Caki2 (cell line): ENCODE measurements around the gene CTU2. TPM values are rescaled to one million over a fixed set of nuclear protein-coding genes. Genes with fewer than 3 reads are reported as not detected.

Experiments used
- DNase-seq: peaks from one replicate; pipeline ENCODE4 v3.0.0-alpha.2; 2015; ENCODE audit warnings: low read depth
- in situ Hi-C: cut with HindIII; loops from 2 replicates; pipeline ENCODE4 v1.10.0; 2016; ENCODE audit warnings: low sequenced_read_pairs, low pct_unique_long_range_greater_than_20kb, mixed read lengths
- total RNA-seq: library from RNA; depleted of rRNA; stranded (reverse); fragments of >200 nt; shearing (Covaris generic); gene quantifications from 2 replicates; pipeline ENCODE4 v1.2.3, GENCODE V29; 2014; ENCODE audit warnings: low replicate concordance

CTU2 gene
- total RNA-seq, 1 experiment from 2014 or later: 36.2 TPM

GRCh38 chr16:88678224-88678979 is 27.9 kb upstream of the CTU2 start:
- no peak for DNase-seq
- in situ Hi-C loops: no loop called here

- in situ Hi-C loops: no loop called here
- no peak for DNase-seq
Observed at GRCh38 chr16:88680554-88681083, 25.7 kb upstream of the CTU2 start.

- DNase-seq: no peak
- in situ Hi-C loops: no loop called here
Observed at GRCh38 chr16:88681084-88681680, 25.1 kb upstream of the CTU2 start.

GRCh38 chr16:88681709-88682451 is 24.4 kb upstream of the CTU2 start:
- in situ Hi-C loops: no loop called here
- DNase-seq: no peak

- DNase-seq: no peak
- in situ Hi-C loops: no loop called here
Observed at GRCh38 chr16:88684569-88685155, 21.6 kb upstream of the CTU2 start.

GRCh38 chr16:88685156-88686061 is 20.9 kb upstream of the CTU2 start:
- no peak for DNase-seq
- in situ Hi-C loops: no loop called here

GRCh38 chr16:88686062-88686438 is 20.3 kb upstream of the CTU2 start:
- no peak for DNase-seq
- in situ Hi-C loops: no loop called here

- peak; percentile 63 for DNase-seq
- in situ Hi-C loops: no loop called here
Observed at GRCh38 chr16:88686439-88687253, 19.7 kb upstream of the CTU2 start, which contains the start of gene SNAI3. Gene SNAI3, minus strand, starts transcription at chr16:88686507. Its CDS starts 101 bp downstream, at chr16:88686406.

- in situ Hi-C loops: no loop called here
- DNase-seq: no peak
Observed at GRCh38 chr16:88687254-88687576, 19.1 kb upstream of the CTU2 start.

- DNase-seq: no peak
- in situ Hi-C loops: no loop called here
Observed at GRCh38 chr16:88687676-88688012, 18.7 kb upstream of the CTU2 start.

- in situ Hi-C loops: no loop called here
- no peak for DNase-seq
Observed at GRCh38 chr16:88688013-88688778, 18.1 kb upstream of the CTU2 start.

- DNase-seq: no peak
- in situ Hi-C loops: no loop called here
Observed at GRCh38 chr16:88690341-88691128, 15.8 kb upstream of the CTU2 start.

- DNase-seq: no peak
- in situ Hi-C loops: no loop called here
Observed at GRCh38 chr16:88691129-88691813, 15.0 kb upstream of the CTU2 start.

- no peak for DNase-seq
- in situ Hi-C loops: no loop called here
Observed at GRCh38 chr16:88691924-88692560, 14.3 kb upstream of the CTU2 start.

GRCh38 chr16:88692861-88693260 is 13.4 kb upstream of the CTU2 start:
- in situ Hi-C loops: no loop called here
- no peak for DNase-seq
